Type B pancreatic cell (in vitro differentiated cells): Measurements from ENCODE around the gene SHC3. TPM values are rescaled to one million over a fixed set of nuclear protein-coding genes. Genes with fewer than 3 reads are reported as not detected.

Source experiments
- DNase-seq: peaks from one replicate; pipeline ENCODE4 v3.0.0; 2021; ENCODE audit warnings: mixed read lengths; ENCODE audit not compliant: unreplicated experiment; ENCODE audit errors: extremely low spot score
- H3K27ac Mint-ChIP-seq: 2 replicates; pipeline ENCODE4 v1.8.0; 2021; ENCODE audit warnings: mild to moderate bottlenecking, mixed read lengths
- H3K27me3 Mint-ChIP-seq: 2 replicates; pipeline ENCODE4 v1.8.0; 2021; ENCODE audit warnings: mixed read lengths
- H3K36me3 Mint-ChIP-seq: 2 replicates; pipeline ENCODE4 v1.8.0; 2021; ENCODE audit warnings: mixed read lengths
- H3K4me1 Mint-ChIP-seq: one replicate; pipeline ENCODE4 v1.8.0; 2021; ENCODE audit warnings: mixed read lengths; ENCODE audit not compliant: unreplicated experiment
- H3K4me3 Mint-ChIP-seq: 2 replicates; pipeline ENCODE4 v1.8.0; 2021; ENCODE audit warnings: mild to moderate bottlenecking, mixed read lengths
- H3K9me3 Mint-ChIP-seq: 2 replicates; pipeline ENCODE4 v1.8.0; 2021; ENCODE audit warnings: mixed read lengths
- total RNA-seq: library from RNA; stranded (reverse); gene quantifications from 2 replicates; pipeline ENCODE4 v1.2.1, GENCODE V29; 2021; ENCODE audit warnings: low replicate concordance
- TF ChIP-seq, protein P1 (sequence below): fragments of 200-600 bp; sonication (generic); conservative IDR thresholded peaks from 2 replicates; pipeline ENCODE4 v1.5.0; 2021; ENCODE audit warnings: antibody characterized with exemption, mild to moderate bottlenecking

SHC3 gene
- total RNA-seq, 1 donor from 2014 or later: 5.3 TPM

GRCh38 chr9:89006996-89007967, 171.3 kb downstream of the SHC3 start:
- Mint-ChIP-seq H3K36me3 (peaks cover 12% of the 10 kb centered on the region), H3K27me3 (no peaks in the 10 kb centered on the region), H3K27ac (no peak overlapping the region), H3K9me3 (no peaks in the 10 kb centered on the region), H3K4me1 (peaks cover 21% of the 10 kb centered on the region), H3K4me3 (no peak overlapping the region)
- DNase-seq: peak; percentile 52
- TF ChIP-seq, protein P1, sequence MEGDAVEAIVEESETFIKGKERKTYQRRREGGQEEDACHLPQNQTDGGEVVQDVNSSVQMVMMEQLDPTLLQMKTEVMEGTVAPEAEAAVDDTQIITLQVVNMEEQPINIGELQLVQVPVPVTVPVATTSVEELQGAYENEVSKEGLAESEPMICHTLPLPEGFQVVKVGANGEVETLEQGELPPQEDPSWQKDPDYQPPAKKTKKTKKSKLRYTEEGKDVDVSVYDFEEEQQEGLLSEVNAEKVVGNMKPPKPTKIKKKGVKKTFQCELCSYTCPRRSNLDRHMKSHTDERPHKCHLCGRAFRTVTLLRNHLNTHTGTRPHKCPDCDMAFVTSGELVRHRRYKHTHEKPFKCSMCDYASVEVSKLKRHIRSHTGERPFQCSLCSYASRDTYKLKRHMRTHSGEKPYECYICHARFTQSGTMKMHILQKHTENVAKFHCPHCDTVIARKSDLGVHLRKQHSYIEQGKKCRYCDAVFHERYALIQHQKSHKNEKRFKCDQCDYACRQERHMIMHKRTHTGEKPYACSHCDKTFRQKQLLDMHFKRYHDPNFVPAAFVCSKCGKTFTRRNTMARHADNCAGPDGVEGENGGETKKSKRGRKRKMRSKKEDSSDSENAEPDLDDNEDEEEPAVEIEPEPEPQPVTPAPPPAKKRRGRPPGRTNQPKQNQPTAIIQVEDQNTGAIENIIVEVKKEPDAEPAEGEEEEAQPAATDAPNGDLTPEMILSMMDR: no peak

DNA sequence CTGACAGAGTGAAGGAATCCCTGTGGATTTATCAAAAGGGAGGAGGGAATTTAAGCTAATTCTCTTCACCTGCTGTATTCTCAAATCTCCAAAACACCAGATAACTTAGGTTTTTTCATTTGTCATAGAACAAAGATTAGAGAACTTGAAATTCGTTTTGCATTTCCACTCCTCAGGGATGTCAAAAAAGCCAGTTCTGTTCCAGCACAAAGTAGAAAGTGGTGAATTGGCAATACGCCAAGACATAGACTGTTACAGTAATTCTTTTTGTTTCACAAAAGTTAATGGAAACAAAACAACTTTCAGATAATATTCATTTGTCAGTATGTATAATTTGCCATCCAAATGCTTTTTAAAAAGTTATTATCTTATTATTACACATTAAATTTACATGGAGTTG, 172.4 kb downstream of the SHC3 start:
- H3K27ac Mint-ChIP-seq: no peak overlapping the region
- peaks cover 15% of the 10 kb centered on the region for H3K36me3 Mint-ChIP-seq
- peaks cover 16% of the 10 kb centered on the region for H3K4me1 Mint-ChIP-seq
- H3K4me3 Mint-ChIP-seq: no peak overlapping the region
- no peaks in the 10 kb centered on the region for H3K9me3 Mint-ChIP-seq
- TF ChIP-seq, protein P1: no peak
- H3K27me3 Mint-ChIP-seq: no peaks in the 10 kb centered on the region
- DNase-seq: no peak

DNA sequence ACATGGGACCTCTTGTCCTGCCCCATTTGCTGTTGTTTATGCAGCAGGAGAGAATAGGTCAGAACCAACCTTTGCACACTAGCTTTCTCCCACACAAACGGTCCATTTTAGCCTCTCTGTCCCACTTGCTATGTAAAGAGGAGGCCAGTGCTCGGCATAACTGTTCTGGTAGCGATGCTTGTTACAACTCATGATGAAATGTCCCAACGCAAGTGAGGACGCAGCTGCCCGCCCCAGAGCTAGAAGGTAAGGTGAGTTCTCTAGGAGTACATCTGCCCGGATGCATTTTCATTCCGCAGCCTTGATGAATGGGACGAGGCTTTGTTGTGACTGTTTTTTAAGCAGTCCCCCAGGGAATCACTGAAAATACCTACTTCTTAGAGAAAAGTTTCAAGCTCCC, 173.3 kb downstream of the SHC3 start:
- Mint-ChIP-seq H3K27ac (no peak overlapping the region), H3K27me3 (peaks cover 5% of the 10 kb centered on the region), H3K9me3 (no peaks in the 10 kb centered on the region), H3K4me1 (peaks cover 24% of the 10 kb centered on the region), H3K36me3 (peaks cover 15% of the 10 kb centered on the region), H3K4me3 (no peak overlapping the region)
- TF ChIP-seq, protein P1: no peak
- peak; percentile 42 for DNase-seq

DNA sequence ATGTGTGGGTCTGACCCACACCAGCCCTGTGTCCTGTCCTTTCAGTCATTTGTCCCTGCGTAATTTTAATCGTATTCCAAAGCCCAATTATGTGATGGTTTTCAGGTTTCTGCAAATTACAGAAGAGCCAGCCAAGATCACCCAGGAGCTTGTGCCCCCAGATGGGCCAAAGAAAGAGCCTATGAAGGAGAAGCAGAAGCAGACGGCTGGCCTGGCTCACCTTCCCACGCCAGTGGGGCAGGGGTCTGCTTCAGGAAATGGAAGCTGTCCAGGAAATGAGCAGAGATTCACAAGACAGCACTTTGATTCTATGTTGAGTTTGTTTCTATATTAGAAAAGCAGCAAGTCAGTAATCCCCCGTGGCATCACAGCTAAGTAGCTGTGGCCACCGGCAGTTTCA, 175.6 kb downstream of the SHC3 start:
- peaks cover 8% of the 10 kb centered on the region for H3K27me3 Mint-ChIP-seq
- peak; percentile 29 for DNase-seq
- H3K4me1 Mint-ChIP-seq: peaks cover 30% of the 10 kb centered on the region
- H3K36me3 Mint-ChIP-seq: peaks cover 19% of the 10 kb centered on the region
- TF ChIP-seq, protein P1: no peak
- no peaks in the 10 kb centered on the region for H3K9me3 Mint-ChIP-seq
- no peak overlapping the region for H3K27ac Mint-ChIP-seq
- H3K4me3 Mint-ChIP-seq: no peak overlapping the region

DNA sequence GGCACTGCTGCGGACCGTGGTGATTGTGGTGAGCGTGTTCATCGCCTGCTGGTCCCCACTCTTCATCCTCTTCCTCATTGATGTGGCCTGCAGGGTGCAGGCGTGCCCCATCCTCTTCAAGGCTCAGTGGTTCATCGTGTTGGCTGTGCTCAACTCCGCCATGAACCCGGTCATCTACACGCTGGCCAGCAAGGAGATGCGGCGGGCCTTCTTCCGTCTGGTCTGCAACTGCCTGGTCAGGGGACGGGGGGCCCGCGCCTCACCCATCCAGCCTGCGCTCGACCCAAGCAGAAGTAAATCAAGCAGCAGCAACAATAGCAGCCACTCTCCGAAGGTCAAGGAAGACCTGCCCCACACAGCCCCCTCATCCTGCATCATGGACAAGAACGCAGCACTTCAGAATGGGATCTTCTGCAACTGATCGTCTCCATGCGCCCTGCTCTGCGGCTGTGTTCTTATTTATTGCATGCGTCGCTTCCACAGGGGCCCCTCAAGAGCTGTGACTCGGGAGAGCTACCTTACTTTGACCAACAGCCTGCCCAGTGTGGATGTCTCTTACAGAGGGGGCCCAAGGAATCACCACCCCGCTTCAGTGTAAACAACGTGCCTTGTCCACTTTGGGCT, 176.6 kb downstream of the SHC3 start:
- DNase-seq: peak; percentile 63
- Mint-ChIP-seq H3K27ac (no peak overlapping the region), H3K36me3 (peaks cover 23% of the 10 kb centered on the region), H3K4me1 (peaks cover 30% of the 10 kb centered on the region), H3K27me3 (peaks cover 8% of the 10 kb centered on the region), H3K4me3 (no peak overlapping the region), H3K9me3 (no peaks in the 10 kb centered on the region)
- TF ChIP-seq, protein P1: no peak
